CD8-positive, alpha-beta memory T cell (primary cell): ENCODE measurements around the gene DOCK4. TPM values are rescaled to one million over a fixed set of nuclear protein-coding genes. Genes with fewer than 3 reads are reported as not detected.
A peak's percentile ranks its signal among the peaks of the same experiment; 100 is the strongest.

ENCODE experiments used
- CTCF ChIA-PET: fragments of 350-600 bp; sonication (Branson Sonifier 250); formaldehyde crosslinking; loops from one replicate; lab custom pipeline; 2021; ENCODE audit warnings: antibody characterized with exemption; lab: Charles Lee
- POLR2A ChIA-PET: fragments of 350-600 bp; sonication (Branson Sonifier 250); formaldehyde crosslinking; loops from one replicate; lab custom pipeline; 2021; ENCODE audit warnings: antibody characterized with exemption; lab: Charles Lee
- DNase-seq, 5 donors: peaks; one replicate each; pipeline versions ENCODE4 v3.0.0 to v3.0.0-alpha.2; 2020 to 2022; ENCODE audit warnings: mixed read lengths in 1 of 5
- H3K27ac ChIP-seq: one replicate; pipeline ENCODE4 v1.7.0; 2013; ENCODE audit warnings: low read depth, mild to moderate bottlenecking, low read length, moderate library complexity
- H3K27me3 ChIP-seq: 2 replicates; pipeline ENCODE4 v1.7.0; 2013; ENCODE audit warnings: low read length, mild to moderate bottlenecking; ENCODE audit not compliant: insufficient read depth, poor library complexity, severe bottlenecking
- H3K36me3 ChIP-seq: 2 replicates; pipeline ENCODE4 v1.7.0; 2013; ENCODE audit warnings: mild to moderate bottlenecking, low read length, moderate library complexity; ENCODE audit not compliant: insufficient read depth
- H3K4me1 ChIP-seq: 2 replicates; pipeline ENCODE4 v1.7.0; 2013; ENCODE audit warnings: mild to moderate bottlenecking, low read length, moderate library complexity; ENCODE audit not compliant: insufficient read depth
- H3K4me3 ChIP-seq: 2 replicates; pipeline ENCODE4 v1.7.0; 2013; ENCODE audit warnings: mild to moderate bottlenecking, low read length
- H3K9me3 ChIP-seq: 2 replicates; pipeline ENCODE4 v1.7.0; 2013; ENCODE audit warnings: mild to moderate bottlenecking, low read length
- H3K27ac Mint-ChIP-seq, 8 donors: one replicate each; pipeline ENCODE4 v1.8.0; 2020 to 2021; ENCODE audit warnings: mixed read lengths in 8 of 8, mild to moderate bottlenecking in 6 of 8, inconsistent platforms in 3 of 8, moderate library complexity in 3 of 8
- H3K27me3 Mint-ChIP-seq, 2 donors: one replicate each; pipeline ENCODE4 v1.8.0; 2020 to 2021; ENCODE audit warnings: mixed read lengths in 2 of 2, mild to moderate bottlenecking in 1 of 2, moderate library complexity in 1 of 2
- H3K36me3 Mint-ChIP-seq, 3 donors: one replicate each; pipeline ENCODE4 v1.8.0; 2020 to 2021; ENCODE audit warnings: mixed read lengths in 3 of 3, inconsistent platforms in 1 of 3, mild to moderate bottlenecking in 1 of 3
- H3K4me1 Mint-ChIP-seq, 3 donors: one replicate each; pipeline ENCODE4 v1.8.0; 2020 to 2021; ENCODE audit warnings: mixed read lengths in 3 of 3, inconsistent platforms in 1 of 3, mild to moderate bottlenecking in 1 of 3
- H3K4me3 Mint-ChIP-seq, 7 donors: one replicate each; pipeline ENCODE4 v1.8.0; 2020 to 2021; ENCODE audit warnings: mixed read lengths in 7 of 7, mild to moderate bottlenecking in 6 of 7, moderate library complexity in 4 of 7, inconsistent platforms in 2 of 7
- H3K9me3 Mint-ChIP-seq, 5 donors: one replicate each; pipeline ENCODE4 v1.8.0; 2020 to 2022; ENCODE audit warnings: mixed read lengths in 5 of 5, mild to moderate bottlenecking in 3 of 5, moderate library complexity in 2 of 5, inconsistent platforms in 1 of 5
- polyA plus RNA-seq: library from polyadenylated mRNA; unstranded; fragments of 300-500 nt; fragmentation: Illumina TruSeq; gene quantifications from one replicate; pipeline ENCODE4 v1.2.3, GENCODE V29; 2021
- total RNA-seq, 2 experiments: library from RNA; stranded (reverse); gene quantifications; one replicate each; pipeline ENCODE4 v1.2.3, GENCODE V29; 2021

DOCK4 gene
- total and polyA plus RNA-seq, 3 experiments from 2014 or later, result 1.2 TPM; not detected in 1

DNA sequence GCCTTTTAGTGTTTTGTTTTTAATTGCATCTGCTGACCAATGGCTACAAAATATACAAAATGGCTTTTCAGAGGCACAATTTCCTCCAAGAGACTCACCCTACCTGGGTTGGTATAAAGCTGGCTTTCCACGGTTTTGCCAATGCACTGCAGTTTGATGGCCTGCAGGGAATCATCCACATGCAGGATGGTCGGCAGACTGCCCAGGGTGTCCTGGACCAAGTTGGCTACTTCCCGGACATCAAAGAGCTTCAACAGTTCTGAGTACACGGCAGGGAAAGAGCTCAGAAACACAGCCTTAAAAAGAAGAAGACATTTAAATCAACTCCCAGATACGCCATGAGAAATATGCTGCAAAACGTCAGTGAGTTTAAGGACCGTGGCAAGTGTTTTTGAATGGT lies 342.9 kb downstream of the DOCK4 start:
- Mint-ChIP-seq H3K27ac (no peak overlapping the region), H3K4me1 (no peaks in the 10 kb centered on the region), H3K9me3 (peaks cover 0 to 2% (median 2%) of the 10 kb centered on the region in 5 donors), H3K27me3 (no peaks in the 10 kb centered on the region), H3K36me3 (no peaks in the 10 kb centered on the region), H3K4me3 (no peak overlapping the region)
- POLR2A ChIA-PET, result no interaction called here
- H3K4me1 ChIP-seq, result no peaks in the 10 kb centered on the region
- no peak for DNase-seq
- H3K27ac ChIP-seq, result no peak overlapping the region
- no peaks in the 10 kb centered on the region for H3K36me3 ChIP-seq
- no peaks in the 10 kb centered on the region for H3K27me3 ChIP-seq
- H3K4me3 ChIP-seq, result no peak overlapping the region
- CTCF ChIA-PET, result no interaction called here
- H3K9me3 ChIP-seq, result no peaks in the 10 kb centered on the region

DNA sequence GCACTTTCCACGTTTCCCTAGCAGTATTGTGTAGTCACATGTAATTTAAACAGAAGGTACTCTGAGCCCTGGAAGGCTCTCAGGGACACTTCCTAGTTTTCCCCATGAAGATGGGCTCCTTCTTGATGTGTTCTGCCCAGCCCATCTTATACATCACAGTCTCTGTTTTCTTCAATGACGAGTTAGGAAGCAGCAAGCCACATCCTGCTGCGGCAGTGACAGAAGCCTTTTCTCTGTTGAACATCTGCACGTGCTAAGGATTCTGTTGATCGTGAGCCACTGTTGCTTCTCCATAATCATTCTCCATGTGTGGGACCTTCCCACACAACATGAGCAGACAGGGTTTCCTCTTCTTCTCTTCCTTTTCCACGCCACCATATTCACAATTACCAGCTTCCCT lies 346.0 kb downstream of the DOCK4 start:
- no peak overlapping the region for H3K27ac ChIP-seq
- Mint-ChIP-seq H3K36me3 (no peaks in the 10 kb centered on the region), H3K4me1 (no peaks in the 10 kb centered on the region), H3K27ac (no peak overlapping the region), H3K27me3 (peaks cover 0 to 2% of the 10 kb centered on the region in 2 donors), H3K9me3 (peaks cover 0 to 2% (median 2%) of the 10 kb centered on the region in 5 donors), H3K4me3 (no peak overlapping the region)
- H3K4me3 ChIP-seq, result no peak overlapping the region
- H3K36me3 ChIP-seq, result no peaks in the 10 kb centered on the region
- H3K9me3 ChIP-seq, result no peaks in the 10 kb centered on the region
- ChIA-PET POLR2A (no interaction called here), CTCF (no interaction called here)
- no peaks in the 10 kb centered on the region for H3K4me1 ChIP-seq
- no peaks in the 10 kb centered on the region for H3K27me3 ChIP-seq
- no peak for DNase-seq

DNA sequence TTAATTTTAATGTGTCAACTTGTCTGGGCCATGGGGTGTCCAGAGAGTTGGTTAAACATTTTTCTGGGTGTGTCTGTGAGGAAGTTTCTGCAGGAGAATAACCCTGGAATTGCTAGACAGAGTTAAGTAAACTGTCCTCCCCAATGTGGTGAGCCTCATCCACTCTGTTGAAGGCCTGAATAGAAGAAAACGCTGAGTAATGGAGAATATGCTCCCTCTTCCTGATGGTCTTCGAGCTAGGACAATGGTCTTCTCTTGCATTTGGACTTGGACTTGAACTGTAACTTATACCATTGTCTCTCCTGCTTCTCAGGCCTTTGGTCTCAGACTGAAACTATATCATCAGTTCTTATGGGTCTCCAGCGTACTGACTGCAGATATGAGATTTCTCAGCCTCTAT lies 347.9 kb downstream of the DOCK4 start:
- H3K36me3 ChIP-seq, result no peaks in the 10 kb centered on the region
- no peak overlapping the region for H3K4me3 ChIP-seq
- Mint-ChIP-seq H3K9me3 (peaks cover 0 to 3% (median 2%) of the 10 kb centered on the region in 5 donors), H3K4me1 (no peaks in the 10 kb centered on the region), H3K36me3 (no peaks in the 10 kb centered on the region), H3K4me3 (no peak overlapping the region), H3K27ac (no peak overlapping the region), H3K27me3 (peaks cover 2 to 7% of the 10 kb centered on the region in 2 donors)
- DNase-seq, result no peak
- H3K27me3 ChIP-seq, result no peaks in the 10 kb centered on the region
- H3K27ac ChIP-seq, result no peak overlapping the region
- no peaks in the 10 kb centered on the region for H3K4me1 ChIP-seq
- no peaks in the 10 kb centered on the region for H3K9me3 ChIP-seq
- CTCF ChIA-PET, result no interaction called here
- POLR2A ChIA-PET, result no interaction called here

DNA sequence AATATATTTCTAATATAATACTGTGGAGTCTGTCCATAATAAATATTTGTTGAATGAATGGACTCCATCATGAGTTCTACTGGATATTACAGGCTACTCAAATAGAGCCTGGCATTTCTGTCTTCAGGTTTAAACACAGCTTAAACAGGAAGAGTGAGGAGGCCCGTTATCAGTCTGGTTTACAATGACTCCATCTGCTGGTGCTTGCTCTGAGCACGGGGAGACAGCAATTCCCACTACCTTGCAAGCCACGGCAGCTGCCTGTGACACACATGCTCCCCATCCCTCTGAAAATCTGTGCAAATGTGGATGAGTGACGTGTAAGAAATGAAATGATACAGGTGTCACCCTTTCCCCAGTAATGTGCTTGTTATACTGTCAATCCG lies 350.4 kb downstream of the DOCK4 start:
- H3K36me3 ChIP-seq, result no peaks in the 10 kb centered on the region
- no peaks in the 10 kb centered on the region for H3K4me1 ChIP-seq
- ChIA-PET POLR2A (no interaction called here), CTCF (no interaction called here)
- Mint-ChIP-seq H3K27ac (peak overlapping the region in 1 of 8 donors; percentile 30), H3K9me3 (peaks cover 0 to 4% (median 2%) of the 10 kb centered on the region in 5 donors), H3K36me3 (peaks cover 0 to 1% (median 0%) of the 10 kb centered on the region in 3 donors), H3K4me3 (no peak overlapping the region), H3K27me3 (peaks cover 4 to 11% of the 10 kb centered on the region in 2 donors), H3K4me1 (no peaks in the 10 kb centered on the region)
- H3K27me3 ChIP-seq, result no peaks in the 10 kb centered on the region
- H3K27ac ChIP-seq, result no peak overlapping the region
- H3K9me3 ChIP-seq, result no peaks in the 10 kb centered on the region
- no peak overlapping the region for H3K4me3 ChIP-seq
- DNase-seq, result no peak

DNA sequence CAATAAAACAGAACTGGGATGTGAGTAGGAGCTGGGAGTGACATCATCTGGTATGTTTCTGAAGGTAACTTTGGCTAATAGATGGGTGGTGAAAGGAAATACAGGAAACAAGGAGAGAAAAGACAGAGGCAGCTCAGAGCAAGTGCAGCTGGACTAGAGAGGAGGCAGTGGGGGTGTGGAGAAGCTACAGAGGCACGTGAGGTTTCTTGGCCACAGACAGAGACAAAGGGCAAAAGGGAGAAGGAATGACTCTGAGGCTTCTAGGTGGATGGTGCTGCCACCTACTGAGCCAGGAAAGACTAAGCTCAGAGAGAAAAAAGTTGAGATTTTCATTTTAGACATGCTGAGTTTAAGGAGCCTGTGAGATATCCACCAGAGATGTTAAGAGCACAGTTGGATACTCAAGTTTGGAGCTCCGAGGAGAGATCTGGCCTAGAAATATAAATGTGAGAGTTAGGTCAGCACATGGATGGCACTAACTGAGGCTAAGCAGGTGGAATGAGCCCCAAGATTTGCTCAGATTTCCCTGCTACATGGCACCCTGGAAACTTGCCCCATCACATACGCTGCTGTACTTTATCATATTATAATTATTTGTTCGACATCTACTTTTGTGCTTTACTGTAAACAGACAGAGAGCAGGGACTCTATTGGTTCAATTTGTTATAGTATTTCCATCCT lies 350.9 kb downstream of the DOCK4 start:
- H3K27me3 Mint-ChIP-seq, result peaks cover 4 to 11% of the 10 kb centered on the region in 2 donors
- H3K4me3 ChIP-seq, result no peak overlapping the region
- no peaks in the 10 kb centered on the region for H3K4me1 Mint-ChIP-seq
- no peak overlapping the region for H3K27ac Mint-ChIP-seq
- no peaks in the 10 kb centered on the region for H3K27me3 ChIP-seq
- H3K9me3 ChIP-seq, result no peaks in the 10 kb centered on the region
- CTCF ChIA-PET, result no interaction called here
- H3K36me3 ChIP-seq, result no peaks in the 10 kb centered on the region
- POLR2A ChIA-PET, result no interaction called here
- H3K27ac ChIP-seq, result no peak overlapping the region
- no peak overlapping the region for H3K4me3 Mint-ChIP-seq
- no peaks in the 10 kb centered on the region for H3K4me1 ChIP-seq
- H3K36me3 Mint-ChIP-seq, result peaks cover 0 to 1% (median 0%) of the 10 kb centered on the region in 3 donors
- peaks cover 0 to 9% (median 3%) of the 10 kb centered on the region in 5 donors for H3K9me3 Mint-ChIP-seq
- no peak for DNase-seq

DNA sequence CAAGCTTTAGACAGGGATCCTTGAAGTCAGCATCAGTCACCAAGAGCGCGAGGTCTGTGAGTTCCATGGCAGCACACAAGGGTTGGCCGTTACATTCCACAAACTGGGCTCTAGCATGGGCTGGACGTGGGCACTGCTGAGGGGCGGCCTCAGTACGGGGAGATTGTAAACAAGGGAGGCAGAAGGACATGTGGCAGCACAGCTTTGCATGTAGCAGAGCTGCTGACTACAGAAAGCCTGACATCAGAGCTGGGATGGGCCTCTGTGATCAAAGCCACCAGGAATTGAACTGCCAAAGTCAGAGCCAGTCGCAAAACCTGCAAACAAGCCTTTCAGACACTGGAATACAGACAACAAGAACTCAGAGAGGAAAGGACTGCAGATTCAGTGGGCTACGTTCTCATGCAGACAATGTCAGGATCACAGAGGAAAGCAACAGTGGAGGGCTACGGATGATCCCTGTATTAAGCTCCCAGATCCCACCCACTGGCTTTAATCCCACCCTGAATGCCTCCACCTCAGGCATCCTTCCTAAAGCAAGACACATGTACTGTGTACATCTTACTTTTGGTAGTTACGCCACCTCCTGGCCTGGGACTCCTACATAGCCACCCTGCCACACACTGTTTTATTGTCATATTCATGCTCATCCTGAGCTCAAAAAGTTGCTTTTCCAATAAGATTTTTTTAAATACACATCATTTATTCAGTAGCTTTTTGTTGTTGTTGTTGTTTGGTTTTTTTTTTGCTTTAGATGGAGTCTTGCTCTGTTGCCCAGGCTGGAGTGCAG lies 352.8 kb downstream of the DOCK4 start:
- CTCF ChIA-PET, result interaction anchor here (1.1 kb wide), 1 partner anchor 22 kb away, joined by 3 read pairs; no protein-coding TSS in a partner anchor
- POLR2A ChIA-PET, result no interaction called here
- no peaks in the 10 kb centered on the region for H3K27me3 ChIP-seq
- H3K9me3 Mint-ChIP-seq, result peaks cover 0 to 10% (median 6%) of the 10 kb centered on the region in 5 donors
- H3K4me1 Mint-ChIP-seq, result no peaks in the 10 kb centered on the region
- no peak overlapping the region for H3K27ac Mint-ChIP-seq
- H3K36me3 ChIP-seq, result no peaks in the 10 kb centered on the region
- no peak overlapping the region for H3K4me3 ChIP-seq
- H3K4me3 Mint-ChIP-seq, result no peak overlapping the region
- no peak overlapping the region for H3K27ac ChIP-seq
- peaks cover 4 to 14% of the 10 kb centered on the region in 2 donors for H3K27me3 Mint-ChIP-seq
- DNase-seq, result no peak
- peaks cover 0 to 1% (median 0%) of the 10 kb centered on the region in 3 donors for H3K36me3 Mint-ChIP-seq
- no peaks in the 10 kb centered on the region for H3K9me3 ChIP-seq
- no peaks in the 10 kb centered on the region for H3K4me1 ChIP-seq

DNA sequence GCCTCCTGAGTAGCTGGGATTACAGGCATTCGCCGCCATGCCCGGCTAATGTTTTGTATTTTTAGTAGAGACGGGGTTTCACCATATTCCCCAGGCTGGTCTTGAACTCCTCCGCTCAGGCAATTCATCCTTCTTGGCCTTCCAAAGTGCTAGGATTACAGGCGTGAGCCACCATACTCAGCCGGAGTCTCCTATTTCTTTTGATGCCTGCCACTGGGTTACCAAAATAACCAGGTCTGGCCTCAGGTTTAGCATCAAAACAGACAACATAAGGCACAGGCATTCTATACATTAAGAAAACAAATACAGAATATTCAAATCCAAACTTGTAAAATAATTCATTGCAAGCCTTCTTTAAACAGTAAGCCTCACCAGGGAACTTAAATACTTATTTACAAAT lies 354.1 kb downstream of the DOCK4 start:
- no peaks in the 10 kb centered on the region for H3K4me1 ChIP-seq
- Mint-ChIP-seq H3K36me3 (peaks cover 0 to 1% (median 0%) of the 10 kb centered on the region in 3 donors), H3K9me3 (peaks cover 0 to 12% (median 6%) of the 10 kb centered on the region in 5 donors), H3K4me1 (no peaks in the 10 kb centered on the region), H3K27ac (no peak overlapping the region), H3K27me3 (peaks cover 4 to 14% of the 10 kb centered on the region in 2 donors), H3K4me3 (no peak overlapping the region)
- H3K27me3 ChIP-seq, result no peaks in the 10 kb centered on the region
- H3K27ac ChIP-seq, result no peak overlapping the region
- no peak for DNase-seq
- ChIA-PET CTCF (no interaction called here), POLR2A (no interaction called here)
- no peaks in the 10 kb centered on the region for H3K36me3 ChIP-seq
- H3K9me3 ChIP-seq, result no peaks in the 10 kb centered on the region
- H3K4me3 ChIP-seq, result no peak overlapping the region

DNA sequence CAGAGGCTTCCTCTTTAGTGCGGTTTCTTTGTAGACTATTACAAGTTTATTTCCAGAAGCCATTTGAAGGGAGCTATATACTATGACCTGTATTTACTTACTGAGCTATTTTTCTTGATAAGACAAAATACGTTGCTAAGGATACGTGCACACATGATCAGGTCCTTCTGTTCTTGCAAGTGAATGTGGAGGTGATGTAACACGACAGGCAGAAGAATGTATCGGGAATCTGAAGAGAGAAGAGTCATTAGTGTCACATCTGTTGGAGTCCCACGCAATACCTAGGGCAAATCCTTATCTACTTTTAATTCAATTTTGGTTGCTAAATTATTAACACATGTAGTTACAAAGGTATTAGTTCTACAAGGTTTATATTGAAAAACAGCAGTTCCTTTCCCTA lies 359.3 kb downstream of the DOCK4 start:
- Mint-ChIP-seq H3K9me3 (peaks cover 0 to 10% (median 6%) of the 10 kb centered on the region in 5 donors), H3K27ac (no peak overlapping the region), H3K4me1 (peaks cover 0 to 1% (median 0%) of the 10 kb centered on the region in 3 donors), H3K36me3 (no peaks in the 10 kb centered on the region), H3K27me3 (peaks cover 2 to 3% of the 10 kb centered on the region in 2 donors), H3K4me3 (no peak overlapping the region)
- no peak for DNase-seq
- Histone ChIP-seq H3K9me3 (no peaks in the 10 kb centered on the region), H3K4me3 (no peak overlapping the region), H3K27me3 (no peaks in the 10 kb centered on the region), H3K36me3 (no peaks in the 10 kb centered on the region), H3K4me1 (no peaks in the 10 kb centered on the region), H3K27ac (no peak overlapping the region)
- ChIA-PET CTCF (no interaction called here), POLR2A (no interaction called here)
